Activated CD8-positive, alpha-beta T cell treated with anti-CD3 and anti-CD28 coated beads for 36 hours (primary cell): Measurements from ENCODE around the gene C1orf174. TPM values are rescaled to one million over a fixed set of nuclear protein-coding genes. Genes with fewer than 3 reads are reported as not detected.

Source experiments
- ATAC-seq: fragments of 200-7000 bp; cut with Tn5 transposase; one replicate; pipeline ENCODE4 v1.10.0; 2021; ENCODE audit warnings: mild to moderate bottlenecking, moderate library complexity
- CTCF ChIA-PET: fragments of 350-600 bp; sonication (Branson Sonifier 250); formaldehyde crosslinking; loops from one replicate; lab custom pipeline; 2021; ENCODE audit warnings: antibody characterized with exemption; lab: Charles Lee
- POLR2A ChIA-PET: fragments of 350-600 bp; sonication (Branson Sonifier 250); formaldehyde crosslinking; loops from one replicate; lab custom pipeline; 2021; ENCODE audit warnings: antibody characterized with exemption; lab: Charles Lee
- DNase-seq: peaks from one replicate; pipeline ENCODE4 v3.0.0-alpha.2; 2020
- H3K27ac Mint-ChIP-seq: one replicate; pipeline ENCODE4 v1.8.0; 2021; ENCODE audit warnings: mild to moderate bottlenecking, mixed read lengths
- H3K27me3 Mint-ChIP-seq: one replicate; pipeline ENCODE4 v1.8.0; 2021; ENCODE audit warnings: mixed read lengths
- H3K36me3 Mint-ChIP-seq: one replicate; pipeline ENCODE4 v1.8.0; 2021; ENCODE audit warnings: low read depth, mixed read lengths
- H3K4me1 Mint-ChIP-seq: one replicate; pipeline ENCODE4 v1.8.0; 2021; ENCODE audit warnings: low read depth, mixed read lengths
- H3K4me3 Mint-ChIP-seq: one replicate; pipeline ENCODE4 v1.8.0; 2021; ENCODE audit warnings: mild to moderate bottlenecking, moderate library complexity, mixed read lengths
- H3K9me3 Mint-ChIP-seq: one replicate; pipeline ENCODE4 v1.8.0; 2021; ENCODE audit warnings: mixed read lengths
- CTCF ChIP-seq: fragments of 200-600 bp; IDR thresholded peaks from one replicate; pipeline ENCODE4 v1.8.0; 2022; ENCODE audit warnings: antibody characterized with exemption, mild to moderate bottlenecking
- intact Hi-C: fragments of 100-400 bp; cut with micrococcal nuclease; formaldehyde crosslinking; loops from one replicate; pipeline ENCODE4 v1.10.0; 2022
- total RNA-seq, 2 experiments: library from RNA; stranded (reverse); gene quantifications; one replicate each; pipeline ENCODE4 v1.2.3, GENCODE V29; 2021

Gene C1orf174
- total RNA-seq, 2 experiments from 2014 or later, result 43.7 to 44.0 TPM

- Mint-ChIP-seq H3K9me3 (no peaks in the 10 kb centered on the region), H3K27ac (no peak overlapping the region), H3K4me3 (no peak overlapping the region), H3K4me1 (peaks cover 9% of the 10 kb centered on the region), H3K27me3 (peaks cover 1% of the 10 kb centered on the region), H3K36me3 (no peaks in the 10 kb centered on the region)
- intact Hi-C loops, result no loop called here
- ATAC-seq, result no peak
- POLR2A ChIA-PET, result no interaction called here
- CTCF ChIA-PET, result no interaction called here
- no peak for TF ChIP-seq CTCF
- no peak for DNase-seq
Observed at GRCh38 chr1:3917761-3918160, 17.7 kb upstream of the C1orf174 start.

GRCh38 chr1:3915551-3916121 lies 15.6 kb upstream of the C1orf174 start:
- POLR2A ChIA-PET, result no interaction called here
- Mint-ChIP-seq H3K4me3 (no peak overlapping the region), H3K27me3 (no peaks in the 10 kb centered on the region), H3K36me3 (no peaks in the 10 kb centered on the region), H3K9me3 (no peaks in the 10 kb centered on the region), H3K27ac (no peak overlapping the region), H3K4me1 (no peaks in the 10 kb centered on the region)
- intact Hi-C loops, result no loop called here
- CTCF ChIA-PET, result no interaction called here
- DNase-seq (no peak), ATAC-seq (no peak)
- TF ChIP-seq CTCF, result no peak

- no peak for TF ChIP-seq CTCF
- Mint-ChIP-seq H3K4me3 (no peak overlapping the region), H3K9me3 (no peaks in the 10 kb centered on the region), H3K27me3 (no peaks in the 10 kb centered on the region), H3K27ac (no peak overlapping the region), H3K36me3 (no peaks in the 10 kb centered on the region), H3K4me1 (no peaks in the 10 kb centered on the region)
- ChIA-PET CTCF (no interaction called here), POLR2A (no interaction called here)
- DNase-seq (no peak), ATAC-seq (no peak)
- intact Hi-C loops, result no loop called here
Observed at GRCh38 chr1:3914911-3915310, 14.8 kb upstream of the C1orf174 start.

- intact Hi-C loops, result no loop called here
- H3K27ac Mint-ChIP-seq, result no peak overlapping the region
- H3K4me1 Mint-ChIP-seq, result no peaks in the 10 kb centered on the region
Observed at GRCh38 chr1:3914331-3914851, 14.3 kb upstream of the C1orf174 start.

More at GRCh38 chr1:3914331-3914851, 14.3 kb upstream of the C1orf174 start:
- DNase-seq (no peak), ATAC-seq (no peak)
- no peaks in the 10 kb centered on the region for H3K36me3 Mint-ChIP-seq
- no peak overlapping the region for H3K4me3 Mint-ChIP-seq
- TF ChIP-seq CTCF, result no peak
- ChIA-PET CTCF (no interaction called here), POLR2A (no interaction called here)
- H3K27me3 Mint-ChIP-seq, result no peaks in the 10 kb centered on the region
- no peaks in the 10 kb centered on the region for H3K9me3 Mint-ChIP-seq
